ENCODE data around the gene MICOS13. TPM values are rescaled to one million over a fixed set of nuclear protein-coding genes. Genes with fewer than 3 reads are reported as not detected.

The MICOS13 gene
- total RNA-seq, 1 experiment from 2014 or later, result 32.5 TPM

Other genes starting within 250 kb of the MICOS13 start
- not detected in 3 replicates for gene ZNRF4, start 225.1 kb downstream of the MICOS13 start, total RNA-seq (2021)
- 0.60 to 0.85 TPM (median 0.76 TPM) in 3 replicates for gene TINCR, start 112.6 kb downstream of the MICOS13 start, total RNA-seq (2021)
- 70.0 to 100 TPM (median 77.8 TPM) in 3 replicates for gene SAFB2, start 57.7 kb downstream of the MICOS13 start, total RNA-seq (2021)
- 106 to 141 TPM (median 110 TPM) in 3 replicates for gene SAFB, start 57.4 kb downstream of the MICOS13 start, total RNA-seq (2021)
- gene HSD11B1L, start 511 bp upstream of the MICOS13 start, total RNA-seq (2021), result 11.8 to 19.1 TPM (median 15.5 TPM) in 3 replicates
- gene RPL36, start 9.8 kb upstream of the MICOS13 start, total RNA-seq (2021), result 1,080 to 1,240 TPM (median 1,178 TPM) in 3 replicates
- gene LONP1, start 39.6 kb upstream of the MICOS13 start, total RNA-seq (2021), result 171 to 186 TPM (median 180 TPM) in 3 replicates
- 0.50 TPM in 1 of 3 replicates, not detected in the others for gene CATSPERD, start 40.1 kb upstream of the MICOS13 start, total RNA-seq (2021)
- gene PRR22, start 104.2 kb upstream of the MICOS13 start, total RNA-seq (2021), result 2.6 to 3.3 TPM (median 3.0 TPM) in 3 replicates
- 30.6 to 39.3 TPM (median 34.6 TPM) in 3 replicates for gene DUS3L, start 110.6 kb upstream of the MICOS13 start, total RNA-seq (2021)
- 4.7 to 6.1 TPM (median 4.9 TPM) in 3 replicates for gene NRTN, start 124.6 kb upstream of the MICOS13 start, total RNA-seq (2021)
- not detected in 3 replicates for gene FUT6, start 159.2 kb upstream of the MICOS13 start, total RNA-seq (2021)
- 0.23 to 0.62 TPM (median 0.48 TPM) in 3 replicates for gene FUT3, start 170.9 kb upstream of the MICOS13 start, total RNA-seq (2021)
- 0.16 to 0.23 TPM (median 0.17 TPM) in 3 replicates for gene FUT5, start 190.0 kb upstream of the MICOS13 start, total RNA-seq (2021)
- 260 to 261 TPM (median 260 TPM) in 3 replicates for gene NDUFA11, start 223.3 kb upstream of the MICOS13 start, total RNA-seq (2021)
- 2.5 to 3.3 TPM (median 3.3 TPM) in 3 replicates for gene VMAC, start 224.4 kb upstream of the MICOS13 start, total RNA-seq (2021)
- gene CAPS, start 233.7 kb upstream of the MICOS13 start, total RNA-seq (2021), result 4.6 to 5.8 TPM (median 5.3 TPM) in 3 replicates